Stimulated activated naive CD8-positive, alpha-beta T cell treated with anti-CD3 and anti-CD28 coated beads, Interleukin-15, Interleukin-2, amounts not matched to agents 100 ng/mL and 50 ng/mL, for 24 hours (primary cell): ENCODE measurements around the gene PTH2R.
"Not testable (repeated sequence)": the region's sequence is repeated elsewhere in the genome, so short reads cannot be mapped to it uniquely, and the experiment has no call there.

ENCODE experiments used
- H3K27ac Mint-ChIP-seq: one replicate; pipeline ENCODE4 v1.8.0; 2021; ENCODE audit warnings: mild to moderate bottlenecking, mixed read lengths
- H3K27me3 Mint-ChIP-seq: one replicate; pipeline ENCODE4 v1.8.0; 2021; ENCODE audit warnings: mixed read lengths
- H3K36me3 Mint-ChIP-seq: one replicate; pipeline ENCODE4 v1.8.0; 2021; ENCODE audit warnings: low read depth, mixed read lengths
- H3K4me1 Mint-ChIP-seq: one replicate; pipeline ENCODE4 v1.8.0; 2021; ENCODE audit warnings: low read depth, mixed read lengths
- H3K4me3 Mint-ChIP-seq: one replicate; pipeline ENCODE4 v1.8.0; 2021; ENCODE audit warnings: mild to moderate bottlenecking, mixed read lengths
- H3K9me3 Mint-ChIP-seq: one replicate; pipeline ENCODE4 v1.8.0; 2021; ENCODE audit warnings: mixed read lengths

The PTH2R gene

DNA sequence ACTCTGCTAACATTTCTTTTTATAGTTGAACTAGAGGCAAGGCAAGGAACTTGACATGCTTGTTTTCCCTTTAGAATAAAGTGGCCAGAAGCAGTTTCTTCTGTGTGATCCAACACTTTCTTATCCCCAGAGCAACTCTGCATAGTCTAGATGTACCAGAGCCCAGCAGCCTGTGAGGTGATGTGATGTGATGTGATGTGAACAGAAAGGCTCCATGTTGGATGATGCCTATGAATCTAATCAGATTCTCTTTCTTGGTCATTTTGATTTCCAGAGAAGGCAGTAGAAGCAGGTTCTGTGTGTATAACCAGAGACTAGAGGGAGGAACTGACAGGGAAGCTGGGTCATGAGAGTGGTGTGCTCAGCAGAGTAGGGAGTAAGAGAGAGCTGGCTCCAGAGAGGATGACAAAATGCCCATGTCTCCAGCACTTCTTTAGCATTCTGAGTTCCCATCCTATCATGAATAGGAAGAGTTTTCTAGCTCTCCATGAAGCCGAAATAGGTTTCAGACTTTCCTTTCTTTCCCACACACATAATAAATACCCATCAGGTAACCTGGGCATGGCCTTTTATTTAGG, 31.0 kb upstream of the PTH2R start:
- Mint-ChIP-seq H3K9me3 (no peaks in the 10 kb centered on the region), H3K4me1 (no peaks in the 10 kb centered on the region), H3K36me3 (no peaks in the 10 kb centered on the region), H3K4me3 (no peak overlapping the region), H3K27me3 (peaks cover 6% of the 10 kb centered on the region), H3K27ac (no peak overlapping the region)

DNA sequence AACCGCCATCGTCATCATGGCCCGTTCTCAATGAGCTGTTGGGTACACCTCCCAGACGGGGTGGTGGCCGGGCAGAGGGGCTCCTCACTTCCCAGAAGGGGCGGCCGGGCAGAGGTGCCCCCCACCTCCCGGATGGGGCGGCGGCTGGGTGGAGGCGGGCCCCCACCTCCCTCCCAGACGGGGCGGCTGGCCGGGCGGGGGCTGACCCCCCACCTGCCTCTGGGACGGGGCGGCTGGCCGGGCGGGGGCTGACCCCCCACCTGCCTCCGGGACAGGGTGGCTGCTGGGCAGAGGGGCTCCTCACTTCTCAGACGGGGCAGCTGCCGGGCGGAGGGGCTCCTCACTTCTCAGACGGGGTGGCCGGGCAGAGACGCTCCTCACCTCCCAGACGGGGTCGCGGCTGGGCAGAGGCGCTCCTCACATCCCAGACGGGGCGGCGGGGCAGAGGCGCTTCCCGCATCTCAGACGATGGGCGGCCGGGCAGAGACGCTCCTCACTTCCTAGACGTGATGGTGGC, 29.2 kb upstream of the PTH2R start:
- H3K4me3 Mint-ChIP-seq, H3K27ac Mint-ChIP-seq, H3K9me3 Mint-ChIP-seq, H3K27me3 Mint-ChIP-seq, H3K36me3 Mint-ChIP-seq, H3K4me1 Mint-ChIP-seq: not testable (repeated sequence)

DNA sequence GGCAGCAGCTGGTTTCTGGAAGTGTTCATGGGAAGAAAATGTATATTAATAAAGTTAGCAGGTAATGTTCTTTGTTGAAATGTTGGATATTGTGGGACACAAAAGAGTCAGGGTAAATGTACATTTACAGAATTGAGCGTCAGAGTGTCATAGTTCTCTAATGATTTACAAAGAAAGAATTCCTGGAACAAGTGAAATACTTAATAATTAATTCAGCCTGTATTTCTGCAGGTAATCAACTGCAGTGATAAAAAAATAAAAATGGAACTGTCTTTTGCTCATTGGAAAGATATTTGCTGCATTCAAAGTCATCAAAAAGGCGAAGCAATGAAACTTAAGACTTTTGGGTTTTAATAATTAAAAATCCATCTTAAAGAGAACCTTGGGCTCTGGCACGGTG, 27.4 kb upstream of the PTH2R start:
- Mint-ChIP-seq H3K4me1 (no peaks in the 10 kb centered on the region), H3K36me3 (no peaks in the 10 kb centered on the region), H3K27me3 (peaks cover 13% of the 10 kb centered on the region), H3K27ac (no peak overlapping the region), H3K4me3 (no peak overlapping the region), H3K9me3 (no peaks in the 10 kb centered on the region)

DNA sequence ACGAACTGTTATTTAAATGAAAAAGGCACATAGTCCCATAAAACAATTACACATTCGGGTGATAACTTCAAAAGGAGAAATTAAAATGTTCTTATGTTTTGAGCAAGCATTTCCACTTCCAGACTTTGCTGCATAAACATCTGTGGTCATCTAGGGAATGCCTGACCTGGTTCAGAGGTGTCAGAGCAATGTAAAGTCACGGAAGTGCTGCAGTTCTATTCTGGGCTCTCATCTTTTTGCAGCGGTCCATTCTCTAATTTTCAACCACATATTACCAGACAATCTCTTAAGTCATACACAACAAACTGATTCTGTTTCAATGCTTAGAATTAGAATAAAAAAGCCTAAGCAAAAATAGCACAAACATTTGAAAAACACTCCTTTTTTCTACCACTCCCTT, 22.0 kb upstream of the PTH2R start:
- Mint-ChIP-seq H3K4me1 (no peaks in the 10 kb centered on the region), H3K27ac (no peak overlapping the region), H3K9me3 (no peaks in the 10 kb centered on the region), H3K4me3 (no peak overlapping the region), H3K36me3 (no peaks in the 10 kb centered on the region), H3K27me3 (peaks cover 19% of the 10 kb centered on the region)

DNA sequence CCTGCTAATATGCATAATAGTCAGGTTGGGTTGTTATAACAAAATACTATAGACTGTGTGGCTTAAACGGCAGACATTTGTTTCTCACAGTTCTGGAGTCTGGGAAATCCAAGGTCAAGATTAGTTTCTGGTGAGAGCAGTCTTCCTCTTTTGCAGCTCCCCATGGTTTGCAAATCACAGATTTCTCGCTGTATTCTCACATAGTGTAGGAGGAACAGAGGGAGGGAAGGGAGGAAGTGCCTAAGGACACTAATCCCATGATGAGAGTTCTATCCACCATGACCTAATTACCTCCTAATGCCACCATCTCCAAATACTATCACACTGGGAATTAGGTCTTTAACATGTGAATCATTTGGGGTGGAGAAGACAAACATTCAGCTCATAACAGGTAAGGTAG, 20.1 kb upstream of the PTH2R start:
- Mint-ChIP-seq H3K4me3 (no peak overlapping the region), H3K9me3 (no peaks in the 10 kb centered on the region), H3K27me3 (peaks cover 19% of the 10 kb centered on the region), H3K36me3 (no peaks in the 10 kb centered on the region), H3K4me1 (no peaks in the 10 kb centered on the region), H3K27ac (no peak overlapping the region)

DNA sequence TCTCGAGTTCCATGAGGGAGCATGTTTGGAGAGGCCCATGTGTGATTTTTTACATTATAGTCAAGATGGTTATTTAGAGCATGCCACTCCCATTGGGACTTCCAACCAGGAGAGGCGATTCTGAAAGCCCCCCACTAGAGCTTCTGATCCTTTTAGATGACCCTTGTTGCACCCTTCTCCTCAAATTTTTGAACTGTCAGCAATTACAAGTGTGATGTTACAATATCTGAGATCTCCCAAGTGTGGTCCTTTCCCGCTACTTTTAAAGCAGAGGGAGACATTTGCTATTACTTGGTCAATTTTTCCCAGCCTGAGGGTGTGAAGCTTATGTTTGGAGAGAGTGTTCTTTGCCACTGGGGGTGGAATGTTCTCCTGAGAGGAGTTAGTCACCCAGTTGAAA, 16.7 kb upstream of the PTH2R start:
- Mint-ChIP-seq H3K27me3 (peaks cover 9% of the 10 kb centered on the region), H3K27ac (no peak overlapping the region), H3K4me1 (no peaks in the 10 kb centered on the region), H3K36me3 (no peaks in the 10 kb centered on the region), H3K9me3 (peaks cover 10% of the 10 kb centered on the region), H3K4me3 (no peak overlapping the region)

DNA sequence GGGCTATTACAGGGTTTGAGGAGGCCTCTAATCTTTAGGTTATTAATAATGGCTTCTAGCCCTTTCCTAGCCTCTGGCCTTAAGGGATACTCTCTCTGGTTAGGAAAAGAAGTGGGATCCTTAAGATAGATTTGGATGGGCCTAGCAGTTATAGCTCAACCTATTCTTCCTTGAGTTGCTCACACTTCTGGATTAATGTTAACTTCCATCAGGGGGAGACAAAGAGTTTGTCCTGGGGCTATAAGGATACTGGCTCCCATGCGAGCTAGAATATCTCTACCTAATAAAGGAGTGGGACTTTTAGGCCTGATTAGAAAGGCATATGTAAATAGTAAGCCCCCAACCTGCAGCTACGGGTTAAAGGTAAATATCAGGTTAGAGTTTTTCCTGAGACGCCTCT, 14.3 kb upstream of the PTH2R start:
- Mint-ChIP-seq H3K9me3 (peaks cover 10% of the 10 kb centered on the region), H3K27ac (no peak overlapping the region), H3K4me1 (no peaks in the 10 kb centered on the region), H3K27me3 (peaks cover 7% of the 10 kb centered on the region), H3K4me3 (no peak overlapping the region), H3K36me3 (no peaks in the 10 kb centered on the region)

DNA sequence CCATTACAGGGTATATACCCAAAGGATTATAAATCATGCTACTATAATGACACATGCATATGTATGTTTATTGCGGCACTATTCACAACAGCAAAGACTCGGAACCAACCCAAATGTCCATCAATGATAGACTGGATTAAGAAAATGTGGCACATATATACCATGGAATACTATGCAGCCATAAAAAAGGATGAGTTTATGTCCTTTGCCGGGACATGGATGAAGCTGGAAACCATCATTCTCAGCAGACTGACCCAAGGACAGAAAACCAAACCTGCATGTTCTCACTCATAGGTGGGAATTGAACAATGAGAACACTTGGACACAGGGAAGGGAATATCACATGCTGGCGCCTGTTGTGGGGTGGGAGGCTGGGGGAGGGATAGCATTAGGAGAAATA, 9.8 kb upstream of the PTH2R start:
- H3K36me3 Mint-ChIP-seq, H3K4me3 Mint-ChIP-seq, H3K27ac Mint-ChIP-seq, H3K9me3 Mint-ChIP-seq, H3K4me1 Mint-ChIP-seq: not testable (repeated sequence)
- H3K27me3 Mint-ChIP-seq: peaks cover 14% of the 10 kb centered on the region

DNA sequence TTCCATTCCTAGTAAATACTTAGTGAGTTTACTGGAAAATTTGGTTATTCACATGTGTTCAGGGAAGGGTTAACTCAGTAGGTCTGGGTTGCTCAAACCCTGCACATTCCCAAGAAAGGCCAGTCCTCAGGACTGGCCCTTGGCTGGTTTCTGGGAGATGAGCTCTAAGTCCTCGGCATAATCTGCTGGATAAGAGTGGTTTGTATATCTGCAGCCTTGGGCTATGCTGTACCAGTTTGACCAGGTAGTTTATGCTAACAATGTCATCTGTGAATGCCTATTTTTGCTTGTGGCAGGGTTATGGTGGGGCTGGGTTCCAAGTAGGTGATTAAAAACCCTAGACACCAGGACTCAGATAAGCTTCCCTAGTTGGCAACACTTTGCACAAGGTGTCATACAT, 7.4 kb upstream of the PTH2R start:
- H3K36me3 Mint-ChIP-seq: no peaks in the 10 kb centered on the region
- no peaks in the 10 kb centered on the region for H3K9me3 Mint-ChIP-seq
- H3K4me3 Mint-ChIP-seq: no peak overlapping the region
- peaks cover 37% of the 10 kb centered on the region for H3K27me3 Mint-ChIP-seq
- H3K27ac Mint-ChIP-seq: no peak overlapping the region
- no peaks in the 10 kb centered on the region for H3K4me1 Mint-ChIP-seq

DNA sequence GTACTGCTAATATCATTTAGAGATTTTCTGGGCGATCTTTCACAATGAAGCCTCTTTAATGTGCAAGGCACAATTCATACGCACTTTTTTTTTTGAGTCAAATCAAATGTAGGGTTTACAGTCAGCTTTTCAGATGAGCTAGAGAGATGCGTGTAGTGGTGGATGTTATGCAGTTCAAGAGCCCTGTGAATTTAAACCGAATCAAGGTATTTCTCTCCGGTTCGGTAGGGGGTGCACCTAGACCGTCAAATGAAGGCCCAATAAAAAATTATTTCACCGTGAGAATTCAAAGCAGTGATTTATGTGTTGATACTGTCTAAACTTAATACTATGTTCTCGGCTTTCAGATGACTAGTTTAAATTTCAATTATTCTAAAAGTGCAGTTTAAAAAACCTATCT, 1.1 kb downstream of the PTH2R start:
- Mint-ChIP-seq H3K27ac (no peak overlapping the region), H3K4me3 (no peak overlapping the region), H3K27me3 (peaks cover 77% of the 10 kb centered on the region), H3K4me1 (peaks cover 12% of the 10 kb centered on the region), H3K36me3 (no peaks in the 10 kb centered on the region), H3K9me3 (no peaks in the 10 kb centered on the region)

DNA sequence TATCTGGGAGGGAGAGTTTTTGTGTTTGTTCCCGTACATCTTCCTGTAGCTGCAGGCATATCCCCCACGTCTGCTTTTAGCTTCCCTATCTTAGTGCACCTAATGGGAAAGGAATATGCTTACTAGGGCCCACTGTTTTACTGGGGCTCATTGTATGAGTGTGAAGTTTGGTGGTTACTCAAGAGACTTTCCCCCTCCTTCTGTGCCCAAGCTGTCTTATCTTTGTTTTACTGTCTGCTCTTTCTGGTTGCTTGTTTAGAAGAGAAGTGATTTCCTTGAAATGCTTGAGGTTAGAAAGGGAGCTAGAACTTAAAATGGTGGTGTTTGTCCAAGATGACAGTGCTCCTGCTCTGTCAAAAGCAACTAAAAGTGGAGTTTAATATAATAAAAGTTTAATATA, 7.3 kb downstream of the PTH2R start:
- Mint-ChIP-seq H3K36me3 (no peaks in the 10 kb centered on the region), H3K27ac (no peak overlapping the region), H3K4me1 (no peaks in the 10 kb centered on the region), H3K4me3 (no peak overlapping the region), H3K9me3 (no peaks in the 10 kb centered on the region), H3K27me3 (peaks cover 30% of the 10 kb centered on the region)

DNA sequence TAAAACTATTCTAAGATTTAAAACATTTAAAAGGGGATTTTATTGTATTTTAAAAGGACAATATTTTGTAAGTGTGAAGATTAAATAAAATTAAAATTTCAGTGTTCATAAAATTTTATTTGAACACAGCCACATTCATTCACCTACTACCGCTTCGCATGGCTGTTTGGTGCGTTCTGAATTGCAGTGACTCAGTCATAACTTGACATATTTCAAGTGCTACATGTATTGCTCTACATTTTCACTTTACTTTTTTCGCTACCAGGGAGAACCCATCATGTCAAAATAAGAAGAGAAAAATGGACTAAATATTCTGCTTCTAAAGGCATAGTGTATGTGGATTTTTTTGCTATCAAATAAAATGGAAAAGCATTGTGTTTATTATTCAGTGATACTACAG, 8.7 kb downstream of the PTH2R start:
- Mint-ChIP-seq H3K4me1 (no peaks in the 10 kb centered on the region), H3K4me3 (no peak overlapping the region), H3K27ac (no peak overlapping the region), H3K36me3 (no peaks in the 10 kb centered on the region), H3K9me3 (no peaks in the 10 kb centered on the region), H3K27me3 (peaks cover 22% of the 10 kb centered on the region)

DNA sequence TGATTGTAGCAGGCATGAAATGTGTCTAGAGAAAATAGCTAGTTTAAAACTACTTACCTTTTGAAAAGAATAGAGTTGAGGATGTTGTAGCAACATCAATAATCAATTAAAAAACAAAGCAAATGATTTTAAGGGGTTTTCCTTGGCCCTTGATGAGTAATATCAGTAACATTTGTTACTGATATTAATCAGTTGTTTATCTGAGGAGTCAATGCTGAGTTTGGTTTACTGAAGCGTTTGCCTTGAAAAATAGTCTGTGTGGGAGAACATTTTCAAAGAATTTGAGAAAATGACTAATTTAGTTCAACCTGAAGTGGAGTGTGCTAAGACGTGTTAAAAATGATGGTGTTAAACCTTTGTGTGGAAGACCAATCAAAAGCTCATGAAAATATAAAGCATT, 9.3 kb downstream of the PTH2R start:
- H3K27ac Mint-ChIP-seq: no peak overlapping the region

DNA sequence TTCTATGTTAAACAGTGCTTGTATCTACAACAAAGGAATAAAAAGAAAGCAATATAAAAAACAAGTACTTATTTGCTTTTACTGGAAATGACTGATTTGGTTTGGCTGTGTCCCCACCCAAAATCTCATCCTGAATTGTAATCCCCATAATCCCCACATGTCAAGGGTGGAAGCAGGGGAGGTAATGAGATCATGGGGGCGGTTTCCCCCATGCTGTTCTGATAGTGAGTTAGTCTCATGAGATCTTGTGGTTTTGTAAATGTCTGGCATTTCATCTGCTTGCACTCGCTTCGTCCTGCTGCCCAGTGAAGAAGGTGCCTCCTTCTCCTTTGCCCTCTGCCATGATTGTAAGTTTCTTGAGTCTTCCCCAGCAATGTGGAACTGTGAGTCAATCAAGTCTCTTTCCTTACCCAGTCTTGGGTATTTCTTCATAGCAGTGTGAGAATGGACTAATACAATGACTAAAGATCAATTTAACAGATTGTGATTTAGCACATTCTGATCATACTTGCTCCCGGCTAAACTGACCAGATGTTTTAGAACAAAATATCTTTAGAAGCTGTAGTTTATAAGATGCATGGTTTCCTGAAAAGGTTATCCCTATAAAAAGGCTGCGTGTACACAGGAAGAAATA, 19.9 kb downstream of the PTH2R start:
- Mint-ChIP-seq H3K4me3 (no peak overlapping the region), H3K4me1 (no peaks in the 10 kb centered on the region), H3K27ac (no peak overlapping the region), H3K9me3 (peaks cover 7% of the 10 kb centered on the region), H3K36me3 (no peaks in the 10 kb centered on the region), H3K27me3 (peaks cover 9% of the 10 kb centered on the region)

More for the DNA sequence above, 9.3 kb downstream of the PTH2R start:
- Mint-ChIP-seq H3K4me3 (no peak overlapping the region), H3K36me3 (no peaks in the 10 kb centered on the region), H3K27me3 (peaks cover 20% of the 10 kb centered on the region), H3K4me1 (no peaks in the 10 kb centered on the region), H3K9me3 (no peaks in the 10 kb centered on the region)

DNA sequence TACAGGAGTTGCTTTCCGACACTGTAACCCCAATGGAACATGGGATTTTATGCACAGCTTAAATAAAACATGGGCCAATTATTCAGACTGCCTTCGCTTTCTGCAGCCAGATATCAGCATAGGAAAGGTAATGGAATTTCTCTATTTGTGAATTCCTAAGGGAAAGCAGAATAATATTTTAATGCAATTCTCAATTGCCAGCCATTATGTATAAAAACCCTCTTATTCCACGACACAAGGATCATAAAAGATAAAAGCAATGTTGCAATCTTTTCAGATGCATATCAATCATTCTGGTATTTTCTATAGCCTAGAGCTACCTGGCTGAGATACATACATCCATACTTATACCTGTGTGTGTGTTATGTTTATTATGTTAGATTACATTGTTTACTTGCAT, 31.2 kb downstream of the PTH2R start:
- no peak overlapping the region for H3K27ac Mint-ChIP-seq
- no peaks in the 10 kb centered on the region for H3K9me3 Mint-ChIP-seq
- no peak overlapping the region for H3K4me3 Mint-ChIP-seq
- no peaks in the 10 kb centered on the region for H3K36me3 Mint-ChIP-seq
- peaks cover 9% of the 10 kb centered on the region for H3K27me3 Mint-ChIP-seq
- no peaks in the 10 kb centered on the region for H3K4me1 Mint-ChIP-seq

DNA sequence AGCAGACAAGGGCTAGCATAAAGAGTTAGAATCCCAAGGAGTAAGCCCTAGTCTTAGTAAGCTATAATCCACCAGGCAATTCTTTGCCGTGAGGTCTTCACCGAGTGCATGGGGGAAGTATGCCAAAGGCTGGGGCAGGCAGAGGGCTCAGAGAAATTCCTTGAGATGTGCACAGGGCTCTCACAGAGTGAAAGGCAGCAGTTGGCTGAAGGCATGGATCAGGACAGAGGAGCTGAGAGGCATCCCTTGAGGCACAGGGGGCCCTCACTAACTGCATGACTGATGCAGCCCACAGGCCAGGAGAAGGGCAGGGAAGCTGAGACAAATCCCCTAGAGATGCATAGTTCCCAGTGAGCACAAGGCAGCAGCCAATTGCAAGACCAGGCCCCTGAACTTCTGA, 34.1 kb downstream of the PTH2R start:
- Mint-ChIP-seq H3K27me3 (peaks cover 9% of the 10 kb centered on the region), H3K4me1 (no peaks in the 10 kb centered on the region), H3K4me3 (no peak overlapping the region), H3K36me3 (no peaks in the 10 kb centered on the region), H3K27ac (no peak overlapping the region), H3K9me3 (no peaks in the 10 kb centered on the region)
